Measurements from ENCODE around the gene RUNX1.
"Not testable (repeated sequence)": the region's sequence is repeated elsewhere in the genome, so short reads cannot be mapped to it uniquely, and the experiment has no call there.

RUNX1 gene

GRCh38 chr21:34812504-34813265 lies 236.4 kb downstream of the RUNX1 start:
- DNase-seq (ENCODE audit: low spot score) (no peak), FAIRE-seq (no peak)

GRCh38 chr21:34811368-34811767 lies 237.7 kb downstream of the RUNX1 start:
- DNase-seq (ENCODE audit: low spot score) (no peak), FAIRE-seq (no peak)

- FAIRE-seq (no peak), DNase-seq (ENCODE audit: low spot score) (no peak)
Observed at GRCh38 chr21:34810786-34811185, 238.3 kb downstream of the RUNX1 start.

GRCh38 chr21:34809822-34810221 lies 239.3 kb downstream of the RUNX1 start:
- no peak for DNase-seq (ENCODE audit: low spot score)
- no peak for FAIRE-seq

DNA sequence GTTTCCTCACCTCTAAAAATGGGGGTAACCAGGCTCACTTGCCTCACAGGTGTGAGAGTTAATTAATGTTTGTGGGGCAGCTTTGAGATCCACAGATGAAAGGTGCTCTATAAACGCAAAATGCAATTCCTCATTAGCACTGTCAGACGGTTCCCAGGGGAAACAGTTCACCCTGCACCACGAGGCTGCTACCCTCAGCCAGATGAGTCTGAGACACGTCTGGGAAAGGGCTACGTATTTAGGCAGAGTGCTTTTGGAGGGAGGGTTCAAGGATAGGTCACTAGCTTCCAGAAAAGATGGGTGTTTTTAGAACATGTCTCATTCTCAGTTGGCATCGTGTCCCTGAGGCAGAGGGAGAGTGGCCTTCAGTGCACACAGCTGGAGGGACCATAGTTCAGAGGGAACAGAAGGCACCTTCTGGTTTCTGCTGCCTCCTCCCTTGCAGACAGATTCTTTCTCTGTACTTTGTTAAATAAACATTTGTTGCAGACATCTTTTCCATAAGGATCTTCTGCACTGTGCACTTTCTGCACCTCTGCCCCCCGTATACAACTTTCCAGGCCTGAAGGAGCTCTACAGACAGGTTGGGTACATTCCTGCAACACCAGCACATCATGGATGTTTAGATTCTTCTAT lies 240.4 kb downstream of the RUNX1 start:
- peak; percentile 36 for DNase-seq (ENCODE audit: low spot score)
- FAIRE-seq: no peak

DNA sequence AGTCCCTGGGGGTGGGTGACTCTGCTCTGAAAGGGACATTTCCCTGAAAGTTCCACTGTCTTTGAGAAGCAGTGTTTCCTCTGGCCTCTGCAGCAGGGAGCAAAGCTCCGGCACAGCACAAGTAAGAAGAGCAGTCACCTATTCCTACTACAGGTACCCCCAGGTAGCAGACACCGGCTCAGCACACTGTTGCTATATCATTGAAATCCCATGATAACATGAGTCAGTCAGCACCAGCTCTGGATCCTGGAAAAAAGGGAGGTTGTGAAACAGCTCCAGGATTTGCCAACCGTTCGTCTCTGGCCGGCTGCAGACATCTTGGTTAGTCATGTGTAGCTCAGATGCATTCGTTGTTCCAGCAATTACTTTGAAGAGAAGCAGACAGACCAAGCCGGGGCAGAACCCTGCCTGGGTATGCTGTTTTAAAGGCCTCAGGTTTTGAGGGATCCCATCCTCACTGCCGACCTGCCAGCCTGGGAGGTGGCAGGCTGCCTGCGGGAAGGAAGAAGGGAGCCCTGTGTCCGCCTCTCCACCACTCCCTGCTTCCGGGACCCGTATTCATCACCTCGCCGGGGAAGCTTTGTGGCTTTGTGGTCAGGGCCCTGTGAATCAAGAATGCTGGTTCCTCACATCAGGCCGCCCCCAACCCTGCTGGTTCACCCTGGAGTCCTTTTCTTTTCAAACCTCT lies 241.1 kb downstream of the RUNX1 start:
- DNase-seq (ENCODE audit: low spot score) (peak; percentile 67), FAIRE-seq (no peak)

GRCh38 chr21:34807146-34807880 lies 241.8 kb downstream of the RUNX1 start:
- DNase-seq (ENCODE audit: low spot score) (peak; percentile 82), FAIRE-seq (no peak)

DNA sequence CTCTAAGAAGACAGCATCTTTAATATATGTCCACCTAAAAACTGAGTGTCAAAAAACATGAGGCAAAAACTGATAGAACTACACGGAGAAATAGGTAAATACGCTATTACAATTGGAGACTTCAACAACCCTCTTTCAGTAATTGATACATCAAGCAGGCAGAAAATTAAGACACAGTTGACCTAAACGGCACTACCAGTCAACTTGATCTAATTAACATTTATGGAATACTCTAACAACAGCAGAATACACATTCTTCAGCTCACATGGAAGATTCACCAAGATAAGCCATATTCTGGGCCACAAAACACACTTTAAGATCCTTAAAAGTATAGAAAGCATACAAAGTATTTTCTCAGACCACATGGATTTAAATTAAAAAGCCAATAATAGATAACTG lies 242.7 kb downstream of the RUNX1 start:
- FAIRE-seq (no peak), DNase-seq (ENCODE audit: low spot score) (no peak)

GRCh38 chr21:34805157-34805556 lies 243.9 kb downstream of the RUNX1 start:
- no peak for FAIRE-seq
- no peak for DNase-seq (ENCODE audit: low spot score)

DNA sequence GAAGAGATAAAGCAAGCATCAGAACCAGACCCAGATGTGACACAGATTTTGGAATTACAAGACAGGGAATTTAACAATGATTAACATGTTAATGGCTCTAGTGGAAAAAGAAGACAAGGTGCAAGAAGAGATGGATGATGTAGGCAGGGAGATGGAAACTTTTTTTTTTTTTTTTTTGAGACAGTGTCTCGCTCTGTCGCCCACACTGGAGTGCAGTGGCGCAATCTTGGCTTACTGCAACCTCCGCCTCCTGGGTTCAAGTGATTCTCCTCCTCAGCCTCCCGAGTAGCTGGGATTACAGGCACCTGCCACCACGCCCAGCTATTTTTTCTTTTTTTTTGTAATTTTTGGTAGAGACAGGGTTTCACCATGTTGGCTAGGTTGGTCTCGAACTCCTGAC lies 244.5 kb downstream of the RUNX1 start:
- DNase-seq (ENCODE audit: low spot score); FAIRE-seq: not testable (repeated sequence)

DNA sequence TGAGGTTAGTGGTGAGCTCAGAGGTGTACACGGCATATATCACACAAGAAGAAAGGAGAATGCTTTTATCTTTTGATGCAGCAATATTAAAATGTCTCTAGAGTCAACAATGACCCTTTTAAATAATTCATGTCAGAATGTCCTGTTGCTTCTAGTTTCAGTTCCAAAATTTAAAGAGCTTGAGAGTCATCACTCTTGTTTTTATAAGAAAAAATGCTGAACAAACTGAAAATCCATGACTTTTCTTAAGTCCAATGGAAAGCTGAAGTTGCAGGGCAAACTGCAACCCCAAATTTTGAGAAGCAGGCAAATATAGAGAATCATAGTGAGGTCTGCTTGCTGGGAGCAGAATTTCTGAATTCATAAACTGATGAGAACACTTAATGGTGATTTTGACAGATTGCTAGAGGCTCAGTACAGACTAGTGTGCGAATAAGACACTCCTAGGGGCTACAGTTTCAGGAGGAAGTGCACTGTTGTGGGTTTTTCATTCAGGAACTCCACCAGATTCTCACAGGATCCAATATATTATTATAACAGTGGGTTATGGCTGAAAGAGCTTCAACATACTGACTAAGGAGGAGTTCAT lies 245.2 kb downstream of the RUNX1 start:
- no peak for DNase-seq (ENCODE audit: low spot score)
- no peak for FAIRE-seq

- FAIRE-seq (no peak), DNase-seq (ENCODE audit: low spot score) (no peak)
Observed at GRCh38 chr21:34802180-34802899, 246.8 kb downstream of the RUNX1 start.

DNA sequence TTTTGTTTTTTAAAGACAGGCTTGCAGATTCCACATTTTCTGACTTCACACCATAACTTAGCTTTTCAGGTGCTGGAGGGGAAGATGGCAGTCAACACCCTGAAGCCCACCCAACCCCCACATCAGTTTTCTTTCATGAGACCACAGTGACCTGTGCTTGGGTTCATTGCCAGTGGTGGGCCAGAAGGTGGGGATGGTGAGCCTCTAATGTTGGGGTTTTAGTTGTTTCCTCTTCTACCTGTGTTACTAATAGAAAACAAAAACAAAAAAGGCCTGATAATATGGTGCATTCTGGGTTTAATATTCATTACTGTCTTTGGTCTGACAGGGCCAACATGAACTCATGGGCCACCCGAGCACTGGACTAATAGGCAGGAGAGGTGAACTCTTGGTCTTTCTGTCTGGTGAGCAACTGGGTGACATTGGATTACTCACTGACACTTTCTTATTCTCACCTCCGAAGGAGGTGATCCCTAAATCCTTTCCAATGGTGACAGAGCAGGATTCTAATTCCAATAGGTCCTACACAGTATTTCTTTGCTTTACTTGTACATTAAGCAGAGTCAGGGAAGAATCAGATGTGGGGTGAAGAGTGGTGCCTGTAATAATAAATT lies 247.5 kb downstream of the RUNX1 start:
- DNase-seq (ENCODE audit: low spot score) (no peak), FAIRE-seq (no peak)

- FAIRE-seq (no peak), DNase-seq (ENCODE audit: low spot score) (no peak)
Observed at GRCh38 chr21:34800797-34801518, 248.1 kb downstream of the RUNX1 start.

- FAIRE-seq (no peak), DNase-seq (ENCODE audit: low spot score) (no peak)
Observed at GRCh38 chr21:34799092-34799491, 250.0 kb downstream of the RUNX1 start.

DNA sequence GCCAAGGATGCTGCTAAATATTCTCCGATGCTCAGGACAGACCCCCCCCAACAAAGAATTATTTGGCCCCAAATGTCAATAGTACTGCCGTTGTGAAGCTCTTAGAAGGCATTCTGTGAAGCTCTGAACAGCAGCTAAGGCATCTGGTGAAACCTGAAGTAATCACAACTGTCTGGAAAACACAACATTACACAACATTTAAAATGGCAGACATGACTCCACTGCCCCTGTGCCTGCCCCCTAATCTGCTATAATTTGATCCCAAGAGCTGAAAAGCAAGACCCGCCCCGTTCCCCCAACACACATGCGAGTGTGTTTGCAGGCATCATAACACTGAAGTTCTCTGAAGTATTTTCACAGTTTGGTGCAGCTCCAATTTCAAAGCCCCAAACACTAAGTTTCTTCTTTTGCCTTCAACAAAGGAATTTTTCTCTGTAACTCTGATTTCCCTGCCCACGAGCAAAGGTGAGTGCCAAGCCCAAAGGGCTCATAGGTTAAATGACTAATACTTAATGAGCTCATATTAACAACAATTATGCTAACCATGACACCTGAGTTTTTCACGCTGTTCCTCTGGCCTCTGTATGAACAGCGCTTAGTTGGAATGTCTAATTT lies 251.1 kb downstream of the RUNX1 start:
- no peak for FAIRE-seq
- no peak for DNase-seq (ENCODE audit: low spot score)

DNA sequence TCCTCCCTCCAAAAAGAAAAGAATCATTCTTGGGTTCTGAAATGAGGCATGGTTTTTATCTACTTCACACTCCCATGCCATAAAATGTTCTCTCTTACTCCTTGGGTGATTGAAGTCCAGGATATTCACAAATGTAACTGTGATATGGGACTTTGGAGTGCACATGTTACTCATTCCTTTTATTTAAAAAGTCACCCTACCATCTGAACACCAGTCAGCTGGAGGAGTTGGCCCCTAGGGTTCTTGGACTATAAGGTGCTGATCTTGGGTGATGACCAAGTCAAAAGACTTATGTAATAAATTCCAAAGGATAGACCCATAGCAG lies 251.9 kb downstream of the RUNX1 start:
- FAIRE-seq: no peak
- no peak for DNase-seq (ENCODE audit: low spot score)

DNA sequence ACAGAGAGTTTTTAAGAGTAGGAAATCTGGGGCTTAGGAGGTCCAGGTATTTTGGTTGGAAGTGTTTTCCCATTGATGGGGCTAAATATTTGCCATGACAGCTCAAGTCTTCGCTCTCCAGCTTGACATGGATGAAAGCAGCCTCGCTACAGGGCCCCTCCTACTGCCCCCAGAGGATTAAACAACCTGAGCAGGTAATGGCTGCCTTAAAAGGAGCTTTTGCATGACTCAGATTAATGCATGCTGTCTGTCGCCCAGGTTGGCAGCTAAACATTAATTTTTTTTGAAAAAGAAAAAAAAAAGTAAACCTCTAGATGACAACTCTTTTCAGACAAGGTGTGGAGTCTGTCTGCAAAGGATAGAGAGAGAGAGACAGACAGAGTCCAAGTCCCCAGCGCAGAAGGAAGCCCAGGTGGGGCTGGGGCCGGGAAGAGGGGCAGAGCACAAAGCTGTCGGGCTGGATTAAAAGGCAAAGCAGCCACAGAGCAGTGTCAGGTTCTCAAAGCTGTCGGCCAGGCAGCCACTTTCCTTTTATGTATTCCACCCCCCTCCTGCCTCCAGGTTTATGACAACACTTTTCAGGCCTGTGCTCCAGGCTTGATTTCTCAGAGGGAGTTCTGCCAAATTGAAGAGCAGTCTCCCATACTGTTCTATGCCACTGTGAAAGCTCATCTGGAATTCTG lies 252.4 kb downstream of the RUNX1 start:
- FAIRE-seq: no peak
- DNase-seq (ENCODE audit: low spot score): no peak
